ENCODE data around the gene GID8.
"Not testable (repeated sequence)": the region's sequence is repeated elsewhere in the genome, so short reads cannot be mapped to it uniquely, and the experiment has no call there.

GID8 gene

DNA sequence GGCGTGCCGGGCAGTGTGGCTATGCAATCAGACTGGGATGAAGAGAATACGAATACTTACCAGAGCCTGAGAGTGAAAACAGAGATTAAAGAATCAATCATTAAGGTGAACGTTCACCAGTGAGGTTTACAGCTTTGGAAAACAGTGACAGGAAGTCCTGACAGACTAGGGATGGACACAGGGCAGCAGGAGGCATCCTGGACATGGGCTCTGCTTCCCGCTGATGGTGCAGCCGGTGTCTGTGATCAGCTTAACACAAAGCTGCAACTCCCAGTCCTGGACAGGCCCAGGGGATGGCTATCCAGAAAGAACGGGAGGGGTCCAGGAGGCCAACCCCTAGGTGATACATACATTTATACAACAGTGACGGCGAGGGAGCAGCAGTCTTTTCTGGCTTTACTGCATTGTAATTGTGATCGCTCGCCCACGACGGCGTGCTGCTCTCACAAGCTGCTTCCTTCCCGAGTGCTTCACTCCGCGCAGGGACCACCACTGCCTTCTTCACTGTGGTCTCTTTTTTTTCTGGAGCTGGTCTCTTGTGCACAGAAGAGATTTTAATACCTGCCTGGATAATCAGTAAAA, 32.3 kb upstream of the GID8 start:
- no peak for DNase-seq

DNA sequence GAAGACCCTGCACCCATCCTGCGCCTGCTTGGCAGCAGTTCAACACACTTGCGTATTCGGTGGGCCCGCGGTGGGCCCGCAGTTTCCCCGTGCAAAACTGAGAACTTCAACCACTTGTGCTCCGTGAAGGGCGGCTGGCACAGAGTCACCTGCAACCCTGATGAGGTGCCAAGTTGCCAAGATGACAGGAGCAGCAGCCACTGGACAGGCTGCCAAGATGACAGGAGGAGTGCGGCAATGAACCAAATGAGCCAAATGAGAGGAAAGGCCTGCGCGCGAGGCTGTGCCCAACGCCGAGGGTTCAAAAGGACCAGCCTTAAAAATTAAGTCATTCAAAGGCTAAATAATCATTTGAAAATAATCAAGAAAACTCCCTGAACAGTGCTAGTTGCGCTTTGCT, 31.7 kb upstream of the GID8 start:
- DNase-seq, result no peak

DNA sequence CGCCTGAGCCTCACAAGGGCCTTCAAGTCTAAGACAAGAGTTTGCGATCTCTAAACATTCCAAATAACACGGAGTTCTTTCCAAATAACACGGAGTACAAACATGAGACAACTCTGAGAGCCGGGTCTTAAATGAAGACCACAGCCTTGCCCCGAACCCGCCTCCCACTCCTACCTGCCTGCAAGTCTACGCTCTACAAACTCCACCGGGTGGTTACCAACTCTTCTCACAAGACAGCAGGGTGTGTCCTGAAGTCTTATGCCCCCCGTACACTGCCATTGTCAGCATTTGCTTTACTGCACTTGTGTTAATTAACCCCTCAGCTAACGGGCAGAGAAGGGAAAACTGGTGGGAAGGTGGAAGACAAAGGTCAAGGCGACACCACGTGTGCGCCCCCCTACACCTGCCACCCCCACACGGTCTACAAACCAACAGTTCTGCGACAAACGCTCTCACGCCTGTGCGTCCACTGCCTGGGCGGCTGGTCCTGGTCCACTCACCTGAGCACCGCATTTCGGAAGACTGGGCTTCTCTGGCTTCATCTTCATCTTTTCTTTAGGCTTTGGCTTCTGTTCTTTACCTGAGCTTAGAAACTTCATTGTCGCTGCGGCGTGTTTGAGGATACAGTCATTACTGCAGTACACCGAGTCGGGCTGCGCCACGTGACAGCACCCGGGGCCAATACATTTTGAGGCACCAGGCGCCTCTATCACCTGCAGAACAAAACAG, 31.1 kb upstream of the GID8 start:
- DNase-seq, result no peak

DNA sequence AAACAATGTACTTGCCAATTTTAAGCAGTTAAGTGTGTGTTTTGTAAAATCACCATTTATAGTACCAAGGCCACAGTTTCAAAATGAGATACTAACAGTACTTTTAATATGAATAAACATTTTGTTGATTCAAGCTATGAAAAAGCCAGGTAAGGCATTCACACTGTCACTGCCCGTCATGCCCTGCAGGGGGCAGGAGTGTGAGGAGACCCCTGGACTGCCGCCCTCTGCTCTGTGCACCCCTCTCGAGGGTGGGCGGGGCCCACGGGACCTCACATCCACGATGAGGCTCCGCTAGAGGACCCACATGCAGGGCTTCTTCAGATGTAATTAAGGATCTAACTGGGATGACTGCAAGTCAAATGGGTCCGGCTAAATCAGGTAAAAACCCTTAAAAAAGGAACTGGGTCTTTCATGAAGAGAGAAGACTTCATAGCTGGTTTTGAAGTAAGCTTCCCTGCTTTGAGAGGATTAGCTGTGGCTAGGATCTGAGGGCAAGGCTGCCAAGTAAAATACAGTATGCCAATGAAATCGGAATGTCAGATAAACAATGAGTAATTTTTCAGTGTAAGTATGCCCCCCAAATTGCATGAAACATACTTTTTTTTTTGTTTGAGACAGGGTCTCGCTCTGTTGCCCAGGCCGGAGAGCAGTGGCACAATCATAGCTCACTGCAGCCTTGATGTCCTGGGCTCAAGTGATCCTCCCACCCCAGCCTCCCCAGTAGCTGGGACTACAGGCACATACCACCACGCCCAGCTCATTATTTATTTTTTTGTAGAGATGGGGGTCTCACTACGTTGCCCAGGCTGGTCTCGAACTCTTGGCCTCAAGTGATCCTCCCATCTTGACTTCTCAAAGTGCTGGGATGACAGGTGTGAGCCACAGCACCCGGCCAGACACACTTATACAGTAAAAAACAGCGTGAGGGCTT, 30.3 kb upstream of the GID8 start:
- DNase-seq, result no peak

DNA sequence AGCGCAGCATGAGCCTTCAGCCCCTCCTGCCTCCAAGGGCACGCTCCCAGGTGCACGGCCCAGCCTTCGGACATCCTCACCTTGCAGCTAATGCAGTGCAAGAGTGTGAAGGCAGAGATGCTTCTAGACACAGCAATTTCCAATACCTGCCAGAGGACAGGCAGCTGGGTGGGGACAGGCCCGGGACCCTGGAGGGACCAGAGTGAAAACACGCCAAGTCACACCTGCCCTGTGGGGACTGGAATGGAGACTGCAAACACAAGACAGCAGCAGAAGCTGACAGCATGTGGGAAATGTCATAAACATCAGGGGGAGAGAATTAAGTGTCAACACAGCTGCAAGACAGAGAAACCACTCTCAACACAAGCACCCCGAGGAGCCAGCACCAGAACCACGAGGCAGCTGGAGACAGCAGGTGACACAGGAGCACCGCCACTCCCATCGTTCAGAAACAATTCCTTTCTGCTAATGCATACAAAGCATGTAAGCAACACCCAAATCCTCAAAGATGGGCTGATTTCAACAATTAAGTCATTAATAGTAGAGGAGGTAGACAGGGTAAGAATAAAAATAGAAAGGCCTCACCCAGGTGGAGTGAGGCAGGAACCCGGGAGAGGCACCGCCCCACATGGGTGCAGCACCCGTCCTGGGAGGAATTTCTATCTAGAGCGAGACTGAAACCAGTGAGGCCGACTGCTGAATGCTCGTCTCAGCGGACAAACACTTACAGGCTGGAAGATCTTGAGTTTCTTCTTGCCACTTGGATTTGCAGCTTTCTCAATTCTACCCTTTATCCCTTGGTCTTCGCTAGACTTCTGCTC, 28.8 kb upstream of the GID8 start:
- no peak for DNase-seq

DNA sequence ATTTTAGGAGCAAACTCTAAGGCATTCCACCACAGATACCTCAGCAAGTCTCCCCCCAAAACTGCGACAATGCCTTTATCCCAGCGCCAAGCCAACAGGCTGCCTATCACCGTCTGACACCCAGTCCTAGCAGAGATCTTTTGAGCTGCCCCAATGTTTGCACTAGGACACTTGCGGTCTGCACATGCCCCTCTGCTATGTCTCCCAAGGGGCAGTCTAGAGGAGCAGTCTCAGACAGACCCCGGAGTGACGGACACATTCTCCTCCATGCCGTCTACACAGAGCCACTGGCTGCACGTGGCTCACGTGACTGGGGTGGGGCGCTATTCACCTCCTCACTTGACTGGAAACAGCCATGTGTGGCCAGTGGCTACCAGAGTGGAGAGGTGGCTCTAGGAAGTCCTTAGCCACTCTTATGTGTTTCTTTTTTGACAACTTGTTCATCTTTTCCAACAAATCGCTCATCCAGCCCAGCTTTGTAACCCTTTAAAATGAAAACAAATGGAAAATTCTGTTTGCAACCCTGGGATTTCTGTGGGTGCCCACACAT, 27.7 kb upstream of the GID8 start:
- no peak for DNase-seq

DNA sequence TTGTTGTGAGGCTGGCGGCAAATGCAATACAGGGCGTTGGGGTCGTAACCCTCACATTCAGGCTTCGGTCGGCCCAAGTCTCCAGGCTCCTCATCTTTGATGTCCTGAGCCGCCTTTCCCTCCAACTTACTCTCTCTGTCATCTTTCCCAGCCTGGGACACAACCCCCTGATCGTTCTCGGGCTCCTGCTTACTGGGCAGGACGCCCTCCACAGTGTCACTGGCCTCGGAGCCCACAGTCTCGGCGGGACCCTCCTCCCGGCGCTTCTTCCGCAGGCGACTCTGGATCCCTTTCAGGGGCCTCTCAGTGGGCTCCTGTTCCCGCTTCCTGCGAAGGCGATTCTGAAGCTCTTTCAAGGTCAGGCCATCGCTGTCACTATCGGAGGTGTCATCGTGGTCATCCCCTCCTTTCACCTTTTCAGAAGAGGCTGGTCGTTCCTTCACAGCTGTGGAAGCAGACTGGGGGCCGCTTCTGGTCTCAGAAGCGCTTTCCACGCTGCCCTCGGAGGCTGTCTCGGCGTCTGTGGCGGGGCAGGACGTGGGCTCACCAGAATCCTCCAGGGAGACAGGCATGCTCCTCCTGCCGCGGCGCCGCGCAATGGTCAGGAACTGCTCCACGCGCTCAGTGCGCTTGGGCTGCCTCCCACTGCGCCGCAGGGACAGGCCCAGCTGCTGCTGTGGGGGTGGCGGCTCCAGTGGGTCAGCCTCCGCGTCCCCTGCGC, 27.0 kb upstream of the GID8 start:
- no peak for DNase-seq

DNA sequence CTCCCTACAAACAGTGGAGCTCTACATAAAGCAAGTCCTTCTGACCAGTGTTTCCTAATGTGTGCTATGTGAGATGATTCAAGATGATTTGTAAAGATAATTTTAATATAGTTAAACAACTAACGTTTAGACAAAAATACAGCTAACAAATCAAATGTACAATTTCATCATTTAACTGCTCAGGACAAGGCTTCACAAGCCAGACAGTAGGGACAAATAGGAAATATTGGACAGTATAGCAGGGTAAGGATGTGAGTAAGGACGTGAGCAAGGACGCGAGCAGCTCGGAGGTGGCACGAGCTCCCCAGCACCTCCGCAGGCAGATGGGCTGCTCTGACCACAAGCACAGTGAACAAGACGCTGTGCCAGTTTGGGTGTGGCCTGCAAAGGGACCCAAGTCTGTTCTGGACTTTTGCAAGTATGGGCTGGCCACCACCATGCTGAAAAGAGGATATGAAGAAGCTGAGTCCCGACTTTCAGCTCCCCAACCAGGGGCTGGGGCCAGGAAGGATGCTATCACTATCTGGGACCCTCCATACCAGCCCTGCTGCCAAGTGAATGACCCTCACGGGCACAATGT, 26.2 kb upstream of the GID8 start:
- DNase-seq, result no peak

DNA sequence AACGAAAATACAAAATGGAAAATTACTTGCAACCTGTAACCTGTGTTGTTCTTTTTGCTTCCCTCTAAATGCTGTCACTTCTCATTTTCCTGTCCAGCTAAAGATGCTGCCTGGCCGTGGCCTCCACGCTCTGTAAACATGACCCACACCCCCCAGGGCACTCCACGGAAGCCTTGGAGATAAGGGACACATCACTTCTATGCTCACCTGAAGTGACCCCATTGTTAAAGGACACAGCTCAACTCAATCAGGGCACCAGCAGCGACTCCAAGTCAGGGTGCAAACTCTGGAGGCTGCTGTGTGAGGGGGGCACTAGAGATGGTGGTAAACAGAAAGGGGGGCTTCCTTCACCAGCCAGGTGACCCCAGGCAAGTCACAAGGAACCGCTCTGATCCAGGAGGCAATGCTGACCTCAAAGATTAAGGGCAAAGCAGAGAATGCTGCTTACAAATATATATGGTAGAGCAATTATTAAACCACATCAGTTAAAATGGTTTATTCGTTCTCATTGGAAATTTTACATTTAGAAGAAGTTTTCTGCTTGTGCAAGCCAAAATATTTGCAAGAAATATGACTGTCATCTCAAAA, 24.8 kb upstream of the GID8 start:
- no peak for DNase-seq

DNA sequence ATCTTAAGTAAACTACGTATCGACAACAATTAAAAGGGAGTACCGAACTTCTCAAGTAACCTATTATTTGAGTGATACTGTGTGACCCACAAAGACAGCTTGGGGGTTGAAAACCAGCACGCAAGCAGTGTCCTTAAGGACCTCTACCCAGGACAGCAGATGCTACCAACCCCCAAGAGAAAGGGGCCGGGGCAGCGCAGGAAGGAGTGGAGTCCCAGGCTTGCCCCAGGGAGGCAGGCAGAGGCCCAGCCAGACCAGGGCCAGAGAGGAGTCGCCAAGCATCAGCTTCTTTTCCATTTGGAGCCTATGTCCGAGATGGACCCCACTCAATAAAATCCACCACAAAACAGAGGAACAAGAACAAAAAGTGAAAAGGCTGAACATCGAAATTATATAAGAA, 23.5 kb upstream of the GID8 start:
- no peak for DNase-seq

DNA sequence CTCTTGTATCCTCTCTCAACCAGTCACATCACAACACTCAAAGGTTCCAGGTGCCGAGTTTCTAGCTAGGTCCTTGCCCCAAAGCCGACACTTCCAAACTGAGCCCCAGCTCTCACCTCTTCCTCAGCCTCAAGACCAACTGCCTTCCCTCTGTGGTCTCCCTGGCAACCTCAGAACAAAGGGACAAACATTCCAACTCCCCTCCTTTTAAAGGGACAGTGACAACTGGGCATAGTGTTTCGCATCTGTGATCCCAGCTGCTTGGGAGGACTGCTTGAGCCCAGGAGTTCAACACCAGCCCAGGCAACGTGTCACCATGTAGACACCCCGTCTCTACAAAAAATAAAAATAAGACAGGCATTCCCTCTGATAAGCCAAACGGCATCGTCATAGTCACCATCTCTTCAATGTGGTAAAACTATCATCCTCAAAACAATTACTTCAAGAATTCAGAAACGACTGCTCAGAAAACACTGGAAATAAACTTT, 22.9 kb upstream of the GID8 start:
- DNase-seq, result no peak

DNA sequence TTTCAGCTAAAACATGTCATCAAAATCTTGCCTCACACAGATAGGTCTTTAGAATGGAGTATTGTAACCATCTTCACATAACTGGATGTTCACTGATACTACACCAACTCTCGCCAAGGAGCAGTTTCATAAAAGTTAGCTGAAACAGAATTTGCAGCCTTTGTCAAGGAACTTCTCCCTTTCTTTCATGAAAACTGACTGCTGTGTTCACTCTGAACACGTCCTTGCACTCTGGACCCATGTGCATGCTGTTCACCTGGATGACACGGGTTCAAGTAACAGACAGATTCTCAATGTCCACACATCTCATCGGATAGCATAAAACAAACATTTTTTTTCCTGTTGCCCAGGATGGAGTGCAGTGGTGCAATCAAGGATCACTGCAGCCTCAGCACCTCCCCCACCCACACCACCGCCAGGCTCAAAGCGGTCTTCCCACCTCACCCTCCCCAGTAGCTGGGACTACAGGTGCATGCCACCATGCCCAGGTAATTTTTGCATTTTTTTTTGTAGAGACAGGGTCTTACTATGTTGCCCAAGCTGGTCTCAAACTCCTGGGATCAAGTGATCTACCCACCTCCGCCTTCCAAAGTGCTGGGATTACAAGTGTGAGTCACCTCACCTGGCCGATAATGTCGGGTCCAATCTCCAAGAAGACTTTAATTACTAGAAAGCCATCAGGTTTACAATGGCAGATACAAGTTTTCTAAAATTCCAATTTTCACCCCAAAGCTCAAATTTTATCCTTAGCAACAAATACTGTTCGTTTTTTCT, 21.1 kb upstream of the GID8 start:
- no peak for DNase-seq

DNA sequence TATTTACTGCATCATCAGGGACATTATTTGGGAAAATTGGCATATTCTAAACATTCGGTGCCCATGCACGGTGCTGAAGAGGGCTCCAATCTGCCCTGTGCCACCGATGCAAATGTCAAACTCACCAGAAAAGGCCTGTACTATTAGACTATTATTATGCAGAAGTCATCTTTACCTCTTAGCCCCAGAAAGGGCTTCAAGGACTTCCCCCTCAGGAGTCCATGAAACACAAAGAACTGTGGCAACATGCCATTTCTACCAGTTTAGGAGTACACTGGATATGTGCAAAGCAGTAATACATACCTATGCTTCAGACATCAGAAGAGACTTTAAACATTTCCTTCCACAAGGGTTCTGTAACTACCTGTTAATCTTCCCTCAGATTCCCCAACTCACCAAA, 20.2 kb upstream of the GID8 start:
- DNase-seq, result no peak

DNA sequence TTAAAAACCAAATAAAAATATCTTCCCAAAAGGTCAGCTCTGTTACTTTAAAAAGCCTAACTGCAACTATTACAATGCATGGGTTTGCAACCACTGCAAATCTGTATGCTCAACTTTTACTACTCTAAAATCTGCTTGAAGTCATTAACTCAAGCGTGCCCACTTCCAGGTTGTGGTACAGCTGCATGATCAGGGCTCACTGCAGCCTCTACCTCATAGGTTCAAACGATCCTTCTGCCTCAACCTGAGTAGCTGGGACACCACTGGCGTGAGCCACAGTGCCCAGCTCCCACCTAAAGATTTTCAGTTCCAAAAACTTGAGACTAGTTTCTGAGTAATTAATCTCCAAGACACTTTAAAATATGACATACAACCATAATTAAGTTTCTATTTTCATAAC, 19.8 kb upstream of the GID8 start:
- no peak for DNase-seq

DNA sequence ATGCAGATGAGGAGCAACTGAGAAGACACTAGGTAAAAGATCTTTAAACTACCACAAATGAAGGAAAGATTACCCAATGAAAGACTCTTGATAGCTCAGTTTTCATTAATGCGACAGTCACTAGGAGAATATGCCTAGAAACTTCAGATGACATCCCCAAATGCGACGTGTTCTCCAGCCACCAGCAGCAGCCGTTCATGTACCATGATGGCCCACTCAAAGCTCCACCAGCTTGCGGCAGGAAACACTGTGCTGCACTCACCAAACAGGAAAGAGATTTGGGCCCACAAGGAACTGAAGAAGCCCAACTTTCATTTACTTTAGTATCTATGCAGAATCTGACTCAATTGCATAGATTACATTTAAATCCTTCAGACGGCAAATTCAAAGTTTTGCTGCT, 19.1 kb upstream of the GID8 start:
- no peak for DNase-seq

DNA sequence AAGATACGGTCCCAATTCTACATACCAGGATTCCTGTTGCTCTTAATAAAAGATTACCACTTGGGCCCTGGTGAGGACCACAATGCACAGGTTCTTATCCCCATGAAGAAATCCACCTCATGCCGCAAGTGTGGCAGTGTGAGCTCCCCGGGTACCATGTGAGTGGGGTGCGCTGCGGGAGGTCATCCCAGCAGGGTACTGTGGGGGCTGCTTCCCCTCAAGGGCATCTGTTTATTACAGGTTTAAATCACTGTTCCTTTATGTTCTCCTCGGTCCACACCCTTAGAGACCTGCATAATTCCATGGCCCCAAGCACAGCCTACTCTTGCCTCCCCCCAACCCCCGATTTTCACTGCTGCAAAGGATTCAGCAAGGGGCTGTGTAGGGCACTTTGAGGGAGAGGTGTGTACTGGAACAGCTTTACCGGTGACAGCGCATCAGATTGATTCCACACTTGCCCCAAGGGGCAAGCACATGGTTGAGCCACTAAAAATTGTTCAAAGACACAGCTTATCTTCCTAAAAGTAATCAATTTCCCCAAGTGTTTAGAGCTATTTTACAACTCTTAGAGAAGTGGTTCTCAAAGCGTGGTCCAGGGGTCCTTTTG, 17.8 kb upstream of the GID8 start:
- DNase-seq, result no peak

DNA sequence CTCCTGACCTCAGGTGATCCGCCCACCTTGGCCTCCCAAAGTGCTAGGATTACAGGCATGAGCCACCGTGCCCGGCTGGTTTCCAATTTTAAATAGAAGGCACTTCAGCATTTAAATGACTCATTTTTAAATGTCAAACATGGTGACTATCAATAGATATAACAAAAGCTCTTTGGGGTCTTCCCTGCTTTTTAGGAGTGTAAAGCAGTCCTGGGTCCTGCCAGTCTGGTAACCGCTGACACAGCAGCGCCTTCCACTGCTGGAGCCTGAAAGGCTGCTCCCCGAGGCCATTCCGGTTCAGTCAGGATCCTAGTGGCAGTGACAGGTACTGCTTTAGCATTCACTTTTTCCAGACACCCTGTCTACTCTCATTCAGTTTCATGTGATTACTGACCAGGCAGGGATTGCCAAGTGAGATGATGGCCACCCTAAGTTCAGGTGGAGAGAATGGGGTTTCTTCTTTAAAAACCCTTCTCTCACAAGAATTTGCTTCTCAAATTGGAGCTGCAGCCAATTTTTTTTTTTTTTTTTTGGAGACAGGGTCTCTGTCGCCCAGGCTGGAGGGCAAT, 16.7 kb upstream of the GID8 start:
- DNase-seq, result peak; percentile 36

DNA sequence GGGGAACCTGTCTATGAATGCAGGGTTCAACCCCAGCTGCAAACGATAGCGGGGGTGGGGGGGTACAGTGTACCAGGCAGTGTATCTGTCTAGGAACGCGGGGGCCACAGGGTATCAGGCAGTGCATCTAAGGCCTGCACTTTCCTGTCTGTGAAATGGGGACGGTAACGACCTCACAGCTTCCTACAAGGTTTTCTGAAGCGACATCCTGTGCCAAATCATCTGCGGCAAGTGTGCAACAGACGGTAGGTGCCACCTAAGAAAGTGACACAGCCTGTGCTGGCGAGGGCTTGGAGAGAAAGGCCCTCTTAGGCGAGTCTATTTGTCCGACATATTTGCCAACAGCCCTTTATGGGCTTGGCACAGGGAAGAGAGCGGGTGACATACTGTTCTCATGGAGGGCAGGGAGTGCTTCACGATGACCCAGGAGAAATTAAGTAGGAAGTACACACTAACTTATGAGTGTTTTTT, 15.5 kb upstream of the GID8 start:
- no peak for DNase-seq

DNA sequence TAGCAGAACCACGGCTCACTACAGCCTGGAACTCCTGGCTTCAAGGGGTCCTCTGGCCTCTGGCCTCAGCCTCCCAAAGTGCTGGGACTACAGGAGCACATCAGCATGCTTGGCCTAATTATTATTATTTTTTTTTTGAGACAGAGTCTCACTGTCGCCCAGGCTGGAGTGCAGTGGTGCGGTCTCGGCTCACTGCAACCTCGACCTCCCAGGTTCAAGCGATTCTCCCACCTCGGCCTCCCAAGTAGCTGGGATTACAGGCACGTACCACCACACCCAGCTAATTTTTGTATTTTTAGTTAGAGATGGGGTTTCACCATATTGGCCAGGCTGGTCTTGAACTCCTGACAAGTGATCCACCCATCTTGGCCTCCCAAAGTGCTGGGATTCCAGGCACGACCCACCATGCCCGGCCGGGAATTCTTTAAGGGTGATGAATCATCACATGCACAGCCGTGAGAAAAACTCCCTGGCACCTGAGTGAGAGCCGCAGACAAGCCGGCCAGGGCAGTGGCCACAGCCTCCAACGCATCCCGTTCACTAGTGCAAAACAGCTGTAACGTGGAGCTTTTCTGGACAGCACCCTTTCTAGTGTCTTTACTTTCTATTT, 14.8 kb upstream of the GID8 start:
- not testable (repeated sequence) for DNase-seq
